ENCODE measurements around the gene RAB11FIP4. TPM values are rescaled to one million over a fixed set of nuclear protein-coding genes. Genes with fewer than 3 reads are reported as not detected.

Gene RAB11FIP4
- total RNA-seq, 2 experiments from 2014 or later: 16.7 to 18.7 TPM

- Mint-ChIP-seq H3K27ac (no peak overlapping the region), H3K4me3 (no peak overlapping the region), H3K36me3 (peaks cover 15% of the 10 kb centered on the region), H3K27me3 (no peaks in the 10 kb centered on the region), H3K9me3 (no peaks in the 10 kb centered on the region), H3K4me1 (no peaks in the 10 kb centered on the region)
- DNase-seq: no peak
These were observed 134.5 kb downstream of the RAB11FIP4 start for GRCh38 chr17:31525801-31526549.

DNA sequence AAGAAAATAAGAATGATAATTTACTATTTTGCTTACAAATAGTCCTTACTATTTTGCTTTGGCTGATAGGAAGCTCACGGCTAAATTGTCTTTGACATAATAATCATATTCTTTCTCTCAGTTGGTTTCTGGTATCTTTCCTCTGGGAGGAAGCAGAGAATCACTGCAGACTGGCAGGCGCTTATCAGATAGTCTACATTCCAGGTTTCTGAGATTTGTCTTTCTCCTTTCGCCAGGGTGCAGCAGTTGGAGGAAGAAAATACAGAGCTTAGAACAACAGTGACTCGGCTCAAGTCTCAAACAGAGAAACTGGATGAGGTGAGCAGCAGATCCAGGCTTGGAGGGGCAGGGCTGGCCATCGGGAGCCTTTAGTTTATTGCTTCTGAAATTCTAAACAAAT, 136.1 kb downstream of the RAB11FIP4 start:
- DNase-seq: no peak
- Mint-ChIP-seq H3K27me3 (no peaks in the 10 kb centered on the region), H3K36me3 (peaks cover 15% of the 10 kb centered on the region)

GRCh38 chr17:31528291-31528874, 136.9 kb downstream of the RAB11FIP4 start:
- Mint-ChIP-seq H3K4me1 (peaks cover 3% of the 10 kb centered on the region), H3K9me3 (no peaks in the 10 kb centered on the region), H3K27me3 (no peaks in the 10 kb centered on the region), H3K27ac (no peak overlapping the region), H3K36me3 (peaks cover 11% of the 10 kb centered on the region), H3K4me3 (no peak overlapping the region)
- no peak for DNase-seq

More for the DNA sequence above, 136.1 kb downstream of the RAB11FIP4 start:
- H3K9me3 Mint-ChIP-seq: no peaks in the 10 kb centered on the region
- no peak overlapping the region for H3K27ac Mint-ChIP-seq
- no peaks in the 10 kb centered on the region for H3K4me1 Mint-ChIP-seq
- H3K4me3 Mint-ChIP-seq: no peak overlapping the region

GRCh38 chr17:31529841-31530251, 138.4 kb downstream of the RAB11FIP4 start:
- Mint-ChIP-seq H3K4me3 (no peak overlapping the region), H3K36me3 (no peaks in the 10 kb centered on the region), H3K27me3 (no peaks in the 10 kb centered on the region), H3K4me1 (peaks cover 5% of the 10 kb centered on the region), H3K27ac (no peak overlapping the region), H3K9me3 (no peaks in the 10 kb centered on the region)
- DNase-seq: no peak

DNA sequence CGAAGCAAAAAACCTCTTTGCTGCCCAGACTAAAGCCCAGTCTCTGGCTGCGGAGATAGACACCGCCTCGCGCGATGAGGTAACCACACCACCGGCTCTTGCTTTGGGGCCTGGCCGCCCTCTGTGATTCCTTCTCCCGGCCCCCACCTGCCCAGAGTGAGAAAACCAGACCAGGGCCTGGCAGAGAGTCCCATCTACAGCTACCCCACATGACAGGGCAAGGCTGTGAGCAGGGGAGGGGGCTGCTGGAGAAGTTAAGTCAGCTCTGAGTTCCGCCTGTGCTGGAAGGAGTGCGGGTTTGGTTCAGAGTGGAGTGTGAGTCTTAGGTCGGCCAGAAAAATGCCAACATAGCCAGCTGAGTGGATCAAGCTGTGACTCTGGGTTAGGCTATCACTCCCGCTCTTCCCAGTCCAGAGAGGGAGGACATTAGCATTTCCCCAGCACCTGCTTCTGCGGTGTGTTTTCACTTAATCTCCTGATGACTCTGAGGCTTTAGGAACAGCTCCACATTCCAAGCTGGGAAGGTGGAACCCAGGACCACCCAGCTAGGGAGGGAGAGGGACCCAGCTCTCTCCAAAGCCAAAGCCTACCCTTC, 139.0 kb downstream of the RAB11FIP4 start:
- no peaks in the 10 kb centered on the region for H3K36me3 Mint-ChIP-seq

DNA sequence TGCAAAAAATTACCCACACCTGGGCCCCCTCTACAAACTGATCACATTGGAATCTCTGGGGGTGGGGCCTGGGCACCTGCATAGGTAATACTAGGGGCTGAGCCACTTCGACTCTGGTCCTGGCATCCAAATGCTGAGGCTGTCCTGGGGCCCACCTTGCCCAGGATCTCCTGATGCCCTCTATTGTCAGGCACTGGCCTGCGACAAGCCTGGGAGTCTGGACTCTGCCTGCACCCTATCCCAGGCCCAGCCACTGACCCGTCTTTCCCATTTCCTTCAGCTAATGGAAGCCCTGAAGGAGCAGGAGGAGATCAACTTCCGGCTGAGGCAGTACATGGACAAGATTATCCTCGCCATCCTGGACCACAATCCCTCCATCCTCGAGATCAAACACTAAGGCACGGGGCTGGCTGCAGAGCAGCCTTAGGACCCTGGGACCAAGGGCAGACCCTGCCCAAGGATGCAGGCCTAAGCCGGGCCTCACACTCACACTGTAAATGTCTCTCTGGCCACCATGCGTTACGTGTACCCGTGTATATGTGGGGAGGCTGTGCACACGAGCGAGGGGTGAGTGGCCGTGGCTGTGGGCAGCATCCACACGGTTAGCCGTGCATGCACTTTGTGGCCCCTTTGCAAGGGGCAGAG, 140.0 kb downstream of the RAB11FIP4 start:
- Mint-ChIP-seq H3K4me1 (peaks cover 16% of the 10 kb centered on the region), H3K27ac (no peak overlapping the region), H3K9me3 (no peaks in the 10 kb centered on the region), H3K27me3 (no peaks in the 10 kb centered on the region), H3K36me3 (no peaks in the 10 kb centered on the region), H3K4me3 (no peak overlapping the region)
- no peak for DNase-seq

More for the DNA sequence above, 139.0 kb downstream of the RAB11FIP4 start:
- DNase-seq: no peak
- Mint-ChIP-seq H3K4me3 (no peak overlapping the region), H3K9me3 (no peaks in the 10 kb centered on the region), H3K27me3 (no peaks in the 10 kb centered on the region), H3K27ac (no peak overlapping the region), H3K4me1 (peaks cover 9% of the 10 kb centered on the region)

DNA sequence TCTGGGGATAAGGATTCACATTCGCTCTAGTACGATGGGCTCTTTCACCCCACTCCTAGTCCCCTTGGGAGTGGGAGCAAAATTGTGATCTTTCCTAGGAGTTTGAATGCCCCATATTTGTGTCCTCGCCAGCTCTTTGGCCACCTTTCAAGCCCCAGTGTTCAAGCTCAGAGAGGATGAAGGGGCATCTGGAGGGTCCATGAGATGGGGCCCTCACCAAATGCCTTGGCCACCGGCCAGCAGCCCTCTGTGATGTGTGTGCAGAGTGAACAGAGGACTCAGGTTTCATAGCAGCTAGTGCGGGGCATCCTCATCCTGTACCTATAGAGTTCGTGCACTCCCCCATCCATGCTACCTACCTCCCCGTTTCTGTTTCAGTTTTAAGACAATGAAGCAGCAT, 140.6 kb downstream of the RAB11FIP4 start:
- Mint-ChIP-seq H3K4me1 (peaks cover 16% of the 10 kb centered on the region), H3K4me3 (no peak overlapping the region), H3K9me3 (no peaks in the 10 kb centered on the region), H3K27me3 (no peaks in the 10 kb centered on the region), H3K27ac (no peak overlapping the region), H3K36me3 (no peaks in the 10 kb centered on the region)
- no peak for DNase-seq

DNA sequence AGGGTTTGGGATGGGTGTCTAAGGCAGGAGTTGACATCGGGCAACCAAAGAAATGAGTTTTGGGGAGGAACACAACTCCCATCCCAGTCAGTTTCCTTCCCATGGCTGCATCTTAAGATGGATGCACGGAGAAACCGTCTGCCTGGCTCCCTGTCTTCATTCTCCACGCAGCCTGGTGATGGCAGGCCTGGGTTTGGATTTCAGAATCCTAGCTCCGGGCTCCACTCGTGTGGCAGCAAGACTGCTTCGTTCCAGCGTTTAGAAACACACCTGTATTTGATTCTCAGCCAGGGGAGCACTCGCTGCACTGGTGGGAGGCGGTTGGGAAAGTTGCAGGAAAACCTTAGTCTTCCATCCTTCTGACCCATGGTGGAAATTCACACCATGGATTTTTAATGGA, 141.1 kb downstream of the RAB11FIP4 start:
- no peaks in the 10 kb centered on the region for H3K36me3 Mint-ChIP-seq

GRCh38 chr17:31533546-31534155, 142.2 kb downstream of the RAB11FIP4 start:
- no peaks in the 10 kb centered on the region for H3K9me3 Mint-ChIP-seq
- no peak overlapping the region for H3K27ac Mint-ChIP-seq
- H3K36me3 Mint-ChIP-seq: no peaks in the 10 kb centered on the region
- no peaks in the 10 kb centered on the region for H3K27me3 Mint-ChIP-seq
- H3K4me1 Mint-ChIP-seq: peaks cover 16% of the 10 kb centered on the region
- H3K4me3 Mint-ChIP-seq: no peak overlapping the region
- DNase-seq: peak; percentile 28

More for the DNA sequence above, 141.1 kb downstream of the RAB11FIP4 start:
- no peak overlapping the region for H3K27ac Mint-ChIP-seq
- no peaks in the 10 kb centered on the region for H3K9me3 Mint-ChIP-seq
- H3K4me1 Mint-ChIP-seq: peaks cover 16% of the 10 kb centered on the region
- no peak overlapping the region for H3K4me3 Mint-ChIP-seq
- DNase-seq: no peak
- no peaks in the 10 kb centered on the region for H3K27me3 Mint-ChIP-seq

DNA sequence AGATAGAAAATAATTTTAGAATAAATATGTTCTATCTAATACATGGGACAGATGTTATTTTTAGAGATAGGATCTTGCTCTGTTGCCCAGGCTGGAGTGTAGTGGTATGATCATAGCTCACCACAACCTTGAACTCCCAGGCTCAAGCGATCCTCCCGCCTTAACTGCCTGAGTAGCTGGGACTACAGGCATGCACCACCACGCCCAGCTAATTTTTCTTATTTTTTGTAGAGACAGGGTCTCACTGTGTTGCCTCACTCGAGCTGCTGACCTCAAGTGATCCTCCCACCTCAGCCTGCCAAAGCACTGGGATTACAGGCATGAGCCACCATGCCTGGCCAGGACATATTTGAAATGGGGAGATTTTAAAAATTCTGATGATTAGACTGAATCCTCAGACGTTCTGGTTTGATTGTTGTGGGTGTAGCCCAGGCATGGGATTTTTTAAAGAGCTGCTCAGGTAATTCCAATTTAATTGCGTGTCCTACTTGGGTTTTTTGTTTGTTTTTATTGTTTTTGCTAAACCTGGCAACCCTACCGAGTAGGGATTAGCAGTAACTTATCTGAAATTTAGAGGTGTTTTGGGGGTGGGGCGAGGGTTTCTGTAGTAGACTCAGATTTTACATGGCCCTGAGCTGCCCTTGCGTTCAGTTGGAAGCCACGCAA, 142.9 kb downstream of the RAB11FIP4 start:
- Mint-ChIP-seq H3K27me3 (no peaks in the 10 kb centered on the region), H3K9me3 (no peaks in the 10 kb centered on the region), H3K4me1 (peaks cover 16% of the 10 kb centered on the region), H3K4me3 (no peak overlapping the region), H3K27ac (no peak overlapping the region), H3K36me3 (no peaks in the 10 kb centered on the region)
- DNase-seq: no peak

- H3K9me3 Mint-ChIP-seq: no peaks in the 10 kb centered on the region
- H3K27me3 Mint-ChIP-seq: no peaks in the 10 kb centered on the region
- no peak overlapping the region for H3K4me3 Mint-ChIP-seq
- peak; percentile 41 for DNase-seq
- H3K4me1 Mint-ChIP-seq: peaks cover 16% of the 10 kb centered on the region
- H3K27ac Mint-ChIP-seq: no peak overlapping the region
- no peaks in the 10 kb centered on the region for H3K36me3 Mint-ChIP-seq
These were observed 144.1 kb downstream of the RAB11FIP4 start for GRCh38 chr17:31535581-31535981.

DNA sequence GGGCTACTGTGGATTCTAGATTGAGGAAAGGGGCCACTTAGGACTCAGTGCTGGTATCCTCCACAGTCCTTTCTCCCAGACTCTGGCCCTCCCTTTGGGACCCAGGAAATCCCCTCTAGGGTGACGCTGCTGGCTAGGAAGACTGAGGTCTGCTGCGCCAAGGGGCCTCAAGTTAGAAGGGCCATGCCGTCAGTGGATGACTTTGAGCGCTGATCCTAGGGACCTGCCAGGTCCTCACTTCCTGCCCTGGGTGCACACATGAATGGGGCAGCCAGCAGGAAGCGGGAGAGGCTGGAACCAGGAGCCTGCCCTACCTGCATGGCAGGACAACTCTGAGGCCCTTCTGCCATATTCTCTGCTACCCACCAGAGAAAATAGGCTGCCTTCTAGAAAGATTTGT, 145.0 kb downstream of the RAB11FIP4 start:
- H3K27ac Mint-ChIP-seq: no peak overlapping the region
- no peak overlapping the region for H3K4me3 Mint-ChIP-seq
- DNase-seq: no peak
- H3K36me3 Mint-ChIP-seq: no peaks in the 10 kb centered on the region
- peaks cover 16% of the 10 kb centered on the region for H3K4me1 Mint-ChIP-seq
- no peaks in the 10 kb centered on the region for H3K9me3 Mint-ChIP-seq
- no peaks in the 10 kb centered on the region for H3K27me3 Mint-ChIP-seq

DNA sequence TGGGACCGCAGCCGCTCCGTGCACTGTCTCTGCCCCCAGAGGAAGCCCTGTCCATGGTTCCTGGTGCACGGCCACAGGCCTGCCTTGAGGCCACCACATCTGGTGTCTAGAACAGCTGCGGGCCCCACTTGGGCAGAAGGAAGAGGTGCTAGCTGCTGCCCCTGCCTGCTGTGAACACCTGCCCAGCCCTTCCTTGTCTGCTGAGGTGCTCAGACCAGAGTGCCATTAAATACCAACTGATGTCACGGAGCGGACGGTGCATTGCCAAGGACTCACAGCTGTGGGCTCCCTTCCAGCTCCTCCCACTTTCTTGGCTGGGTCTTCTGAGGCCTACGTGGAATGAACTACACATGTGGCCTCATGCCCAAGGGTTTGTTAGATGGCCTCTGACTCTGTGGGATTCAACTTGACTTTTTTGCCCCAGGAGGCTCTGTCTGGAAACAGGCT, 146.1 kb downstream of the RAB11FIP4 start:
- H3K9me3 Mint-ChIP-seq: no peaks in the 10 kb centered on the region
- no peak overlapping the region for H3K27ac Mint-ChIP-seq
- H3K4me1 Mint-ChIP-seq: peaks cover 16% of the 10 kb centered on the region
- no peaks in the 10 kb centered on the region for H3K36me3 Mint-ChIP-seq
- no peak overlapping the region for H3K4me3 Mint-ChIP-seq
- no peaks in the 10 kb centered on the region for H3K27me3 Mint-ChIP-seq
- DNase-seq: no peak

- H3K4me3 Mint-ChIP-seq: no peak overlapping the region
These were observed 146.7 kb downstream of the RAB11FIP4 start for GRCh38 chr17:31538080-31538762.

More at GRCh38 chr17:31538080-31538762, 146.7 kb downstream of the RAB11FIP4 start:
- DNase-seq: no peak
- Mint-ChIP-seq H3K27ac (no peak overlapping the region), H3K4me1 (peaks cover 14% of the 10 kb centered on the region), H3K27me3 (no peaks in the 10 kb centered on the region), H3K9me3 (no peaks in the 10 kb centered on the region), H3K36me3 (no peaks in the 10 kb centered on the region)

Data from activated naive CD8-positive, alpha-beta T cell treated with anti-CD3 and anti-CD28 coated beads for 36 hours (primary cell).